HCT116 (cell line): ENCODE data around the gene TMCC1. TPM values are rescaled to one million over a fixed set of nuclear protein-coding genes. Genes with fewer than 3 reads are reported as not detected.

Source experiments
- ATAC-seq: fragments of 200-7000 bp; cut with Tn5 transposase; 2 replicates; pipeline ENCODE4 v1.9.1; 2020; ENCODE audit warnings: mild to moderate bottlenecking, moderate library complexity
- BruUV-seq: library from RNA; stranded (reverse); fragments of 400-500 nt; replicated peaks from 2 replicates; lab custom pipeline; 2021; lab: Mats Ljungman, UMichigan
- CTCF ChIA-PET: fragments of 300-600 bp; sonication (Branson Sonifier 250); formaldehyde crosslinking; loops from one replicate; lab custom pipeline; 2021; ENCODE audit warnings: antibody characterized with exemption; lab: Charles Lee
- POLR2A ChIA-PET: fragments of 300-600, 350-600 bp; sonication (Branson Sonifier 250); formaldehyde crosslinking; loops from one replicate; lab custom pipeline; 2021; ENCODE audit warnings: antibody characterized with exemption; lab: Charles Lee
- RAD21 ChIA-PET, 2 experiments: fragments of 300-600 bp; sonication (Branson Sonifier 250); formaldehyde crosslinking; loops; one replicate each; lab custom pipeline; 2023; ENCODE audit warnings: low total read pairs in 2 of 2; ENCODE audit not compliant: uncharacterized antibody in 2 of 2, unreplicated experiment in 2 of 2, low non-redundant PET in 1 of 2; lab: Charles Lee
- DNase-seq: peaks from one replicate; pipeline ENCODE4 v3.0.0-alpha.2; 2010; ENCODE audit warnings: low read depth, low spot score
- H2AFZ ChIP-seq: fragments of 200-600 bp; shearing (Covaris generic), sonication (generic); 2 replicates; pipeline ENCODE4 v1.6.1; 2017; ENCODE audit warnings: low read depth, mixed run types, mixed read lengths, antibody characterized with exemption, low read length; ENCODE audit not compliant: poor library complexity, severe bottlenecking
- H3K27ac ChIP-seq: 2 replicates; pipeline ENCODE4 v1.5.1; 2012; ENCODE audit warnings: low read depth, low read length
- H3K27me3 ChIP-seq: fragments of 200-600 bp; sonication (generic); 2 replicates; pipeline ENCODE4 v1.6.1; 2016; ENCODE audit warnings: mixed run types, low read length, mixed read lengths; ENCODE audit not compliant: insufficient read depth
- H3K36me3 ChIP-seq, 2 experiments: fragments of 200-500 bp in 1 of 2; fragments of 200-600 bp in 1 of 2; sonication (Bioruptor generic) in 1 of 2; sonication (generic) in 1 of 2; 2 replicates each; pipeline versions ENCODE4 v1.5.1 to v1.6.1; 2014 to 2016; ENCODE audit warnings: low read length in 2 of 2, inconsistent platforms in 1 of 2, mixed read lengths in 1 of 2, mixed run types in 1 of 2; ENCODE audit not compliant: insufficient read depth in 2 of 2, control insufficient read depth in 1 of 2
- H3K4me1 ChIP-seq, 2 experiments: fragments of 200-600 bp in 1 of 2; sonication (generic) in 1 of 2; 2 replicates each; pipeline versions ENCODE4 v1.5.1 to v1.6.1; 2012 to 2017; ENCODE audit warnings: low read length in 2 of 2, inconsistent platforms in 1 of 2, mild to moderate bottlenecking in 1 of 2, mixed read lengths in 1 of 2, mixed run types in 1 of 2, moderate library complexity in 1 of 2; ENCODE audit not compliant: insufficient read depth in 2 of 2, control insufficient read depth in 1 of 2
- H3K4me2 ChIP-seq: fragments of 200-600 bp; sonication (generic); 2 replicates; pipeline ENCODE4 v1.6.1; 2017; ENCODE audit warnings: mixed run types, low read length, mixed read lengths
- H3K4me3 ChIP-seq, 2 experiments: fragments of 200-600 bp in 1 of 2; sonication (generic) in 1 of 2; replicated peaks in 1 of 2; 2 replicates each; pipeline ENCODE4 v1.5.1; 2011 to 2016; ENCODE audit warnings: low read length in 2 of 2, control low read depth in 1 of 2, low read depth in 1 of 2, mild to moderate bottlenecking in 1 of 2, mixed read lengths in 1 of 2, mixed run types in 1 of 2
- H3K79me2 ChIP-seq: fragments of 200-600 bp; sonication (generic); 2 replicates; pipeline ENCODE4 v1.6.1; 2017; ENCODE audit warnings: mild to moderate bottlenecking, mixed run types, low read length, moderate library complexity, mixed read lengths; ENCODE audit not compliant: insufficient read depth
- H3K9ac ChIP-seq: fragments of 200-600 bp; sonication (generic); 2 replicates; pipeline ENCODE4 v1.6.1; 2016; ENCODE audit warnings: low read length, mixed read lengths
- H3K9me2 ChIP-seq: fragments of 200-600 bp; sonication (generic), shearing (Covaris generic); 2 replicates; pipeline ENCODE4 v1.6.1; 2017; ENCODE audit warnings: mixed run types, mild to moderate bottlenecking, moderate library complexity; ENCODE audit not compliant: insufficient read depth
- H3K9me3 ChIP-seq, 2 experiments: fragments of 200-500 bp in 1 of 2; fragments of 200-600 bp in 1 of 2; sonication (Bioruptor generic) in 1 of 2; sonication (generic) in 1 of 2; 2 replicates each; pipeline ENCODE4 v1.6.1; 2014 to 2017; ENCODE audit warnings: low read length in 2 of 2, mixed read lengths in 2 of 2, inconsistent platforms in 1 of 2, low read depth in 1 of 2, mild to moderate bottlenecking in 1 of 2, mixed run types in 1 of 2, moderate library complexity in 1 of 2; ENCODE audit not compliant: control insufficient read depth in 1 of 2, insufficient read depth in 1 of 2
- H4K20me1 ChIP-seq: fragments of 200-600 bp; sonication (generic), shearing (Covaris generic); 2 replicates; pipeline ENCODE4 v1.6.1; 2017; ENCODE audit warnings: mixed run types, mild to moderate bottlenecking, moderate library complexity; ENCODE audit not compliant: insufficient read depth
- CBX3 ChIP-seq: IDR thresholded peaks from 2 replicates; pipeline ENCODE4 v1.6.1; 2012; ENCODE audit warnings: low read depth
- EGR1 ChIP-seq: IDR thresholded peaks from 2 replicates; pipeline ENCODE4 v1.6.1; 2012; ENCODE audit warnings: low read depth
- ELF1 ChIP-seq: IDR thresholded peaks from 2 replicates; pipeline ENCODE4 v1.6.1; 2012; ENCODE audit warnings: low read depth, borderline replicate concordance
- EZH2 ChIP-seq: fragments of 200-600 bp; sonication (generic); IDR thresholded peaks from 2 replicates; pipeline ENCODE4 v1.6.1; 2017; ENCODE audit warnings: antibody characterized with exemption, mixed run types
- EZH2phosphoT487 ChIP-seq: fragments of 200-600 bp; IDR thresholded peaks from 2 replicates; pipeline ENCODE4 v1.6.1; 2018; ENCODE audit warnings: antibody characterized with exemption, borderline replicate concordance
- FOSL1 ChIP-seq: IDR thresholded peaks from 2 replicates; pipeline ENCODE4 v1.6.1; 2012; ENCODE audit warnings: low read depth
- POLR2AphosphoS5 ChIP-seq: IDR thresholded peaks from 2 replicates; pipeline ENCODE4 v1.6.1; 2011; ENCODE audit warnings: mild to moderate bottlenecking, low read depth, low read length, moderate library complexity
- SIN3A ChIP-seq: IDR thresholded peaks from 2 replicates; pipeline ENCODE4 v1.6.1; 2012; ENCODE audit warnings: low read depth
- TCF7L2 ChIP-seq: IDR thresholded peaks from 2 replicates; pipeline ENCODE4 v1.7.0; 2011; ENCODE audit warnings: borderline replicate concordance, inconsistent platforms; ENCODE audit not compliant: insufficient read depth, insufficient read length; ENCODE audit errors: extremely low read depth
- intact Hi-C: fragments of 100-400 bp; cut with micrococcal nuclease; formaldehyde crosslinking; loops from 2 replicates; pipeline ENCODE4 v1.10.0; 2022
- total RNA-seq: library from RNA; stranded (reverse); gene quantifications from one replicate; pipeline ENCODE4 v1.2.1, GENCODE V29; 2021; ENCODE audit not compliant: unreplicated experiment
- TF ChIP-seq, protein P1 (sequence below), 3 experiments: fragments of 200-600 bp in 1 of 3; sonication (generic) in 1 of 3; IDR thresholded peaks in 2 of 3; conservative IDR thresholded peaks in 1 of 3; 2 replicates each; pipeline ENCODE4 v1.5.1; 2012 to 2017; ENCODE audit warnings: low read depth in 2 of 3, low read length in 2 of 3, antibody characterized with exemption in 1 of 3, borderline replicate concordance in 1 of 3, control low read depth in 1 of 3, mild to moderate bottlenecking in 1 of 3, mixed read lengths in 1 of 3, mixed run types in 1 of 3, moderate library complexity in 1 of 3; ENCODE audit not compliant: insufficient read depth in 1 of 3
- TF ChIP-seq, protein P2 (sequence below): IDR thresholded peaks from 2 replicates; pipeline ENCODE4 v1.6.1; 2012
- TF ChIP-seq, protein P3 (sequence below): IDR thresholded peaks from 2 replicates; pipeline ENCODE4 v1.6.1; 2012
- TF ChIP-seq, protein P4 (sequence below): IDR thresholded peaks from 2 replicates; pipeline ENCODE4 v1.6.1; 2012; ENCODE audit warnings: low read depth

The TMCC1 gene
- total RNA-seq, 1 experiment from 2014 or later = 32.5 TPM

DNA sequence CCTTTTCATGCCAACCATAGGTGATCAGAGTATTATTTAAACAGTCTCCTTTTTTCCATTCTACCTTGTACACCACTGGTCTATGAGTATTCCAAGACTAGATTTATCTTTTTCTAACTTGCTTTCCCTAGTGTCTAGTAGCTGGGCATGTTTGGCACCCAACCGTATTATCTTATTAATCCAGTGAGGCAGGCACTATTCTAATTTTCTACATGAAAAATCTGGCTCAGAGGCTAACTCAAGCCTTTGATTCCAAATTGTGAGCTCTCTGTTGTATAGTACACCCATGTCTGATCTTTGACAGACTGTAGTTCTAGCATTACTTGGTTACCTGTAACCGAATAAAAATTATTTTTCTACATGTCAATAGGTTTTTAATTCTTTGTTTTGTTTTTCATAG is 210.3 kb downstream of the TMCC1 start:
- CTCF ChIA-PET = no interaction called here
- Histone ChIP-seq H3K27me3 (no peaks in the 10 kb centered on the region), H4K20me1 (no peaks in the 10 kb centered on the region), H3K36me3 (no peaks in the 10 kb centered on the region), H3K4me1 (peaks cover 0 to 13% of the 10 kb centered on the region in 2 experiments; a peak in 2 of 4 replicates), H3K79me2 (no peaks in the 10 kb centered on the region), H3K27ac (no peak overlapping the region), H3K9ac (no peak overlapping the region), H3K9me2 (no peaks in the 10 kb centered on the region), H2AFZ (no peak overlapping the region), H3K9me3 (no peaks in the 10 kb centered on the region), H3K4me3 (no peak overlapping the region), H3K4me2 (no peak overlapping the region)
- TF ChIP-seq POLR2AphosphoS5 (no peak), EZH2phosphoT487 (no peak), SIN3A (no peak), TCF7L2 (no peak), EGR1 (no peak), CBX3 (no peak), ELF1 (no peak), EZH2 (no peak), FOSL1 (no peak)
- TF ChIP-seq, protein P1, sequence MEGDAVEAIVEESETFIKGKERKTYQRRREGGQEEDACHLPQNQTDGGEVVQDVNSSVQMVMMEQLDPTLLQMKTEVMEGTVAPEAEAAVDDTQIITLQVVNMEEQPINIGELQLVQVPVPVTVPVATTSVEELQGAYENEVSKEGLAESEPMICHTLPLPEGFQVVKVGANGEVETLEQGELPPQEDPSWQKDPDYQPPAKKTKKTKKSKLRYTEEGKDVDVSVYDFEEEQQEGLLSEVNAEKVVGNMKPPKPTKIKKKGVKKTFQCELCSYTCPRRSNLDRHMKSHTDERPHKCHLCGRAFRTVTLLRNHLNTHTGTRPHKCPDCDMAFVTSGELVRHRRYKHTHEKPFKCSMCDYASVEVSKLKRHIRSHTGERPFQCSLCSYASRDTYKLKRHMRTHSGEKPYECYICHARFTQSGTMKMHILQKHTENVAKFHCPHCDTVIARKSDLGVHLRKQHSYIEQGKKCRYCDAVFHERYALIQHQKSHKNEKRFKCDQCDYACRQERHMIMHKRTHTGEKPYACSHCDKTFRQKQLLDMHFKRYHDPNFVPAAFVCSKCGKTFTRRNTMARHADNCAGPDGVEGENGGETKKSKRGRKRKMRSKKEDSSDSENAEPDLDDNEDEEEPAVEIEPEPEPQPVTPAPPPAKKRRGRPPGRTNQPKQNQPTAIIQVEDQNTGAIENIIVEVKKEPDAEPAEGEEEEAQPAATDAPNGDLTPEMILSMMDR (IDR thresholded peaks at IDR 0.05 in 2 of 3, conservative IDR thresholded peaks at IDR 0.05 in 1 of 3; ENCODE audit: borderline replicate concordance in 1 of 3, insufficient read depth in 1 of 3, low read depth in 2 of 3, low read length in 2 of 3) = no peak
- TF ChIP-seq, protein P2, sequence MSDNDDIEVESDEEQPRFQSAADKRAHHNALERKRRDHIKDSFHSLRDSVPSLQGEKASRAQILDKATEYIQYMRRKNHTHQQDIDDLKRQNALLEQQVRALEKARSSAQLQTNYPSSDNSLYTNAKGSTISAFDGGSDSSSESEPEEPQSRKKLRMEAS = no peak
- TF ChIP-seq, protein P3, sequence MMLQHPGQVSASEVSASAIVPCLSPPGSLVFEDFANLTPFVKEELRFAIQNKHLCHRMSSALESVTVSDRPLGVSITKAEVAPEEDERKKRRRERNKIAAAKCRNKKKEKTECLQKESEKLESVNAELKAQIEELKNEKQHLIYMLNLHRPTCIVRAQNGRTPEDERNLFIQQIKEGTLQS = no peak
- TF ChIP-seq, protein P4, sequence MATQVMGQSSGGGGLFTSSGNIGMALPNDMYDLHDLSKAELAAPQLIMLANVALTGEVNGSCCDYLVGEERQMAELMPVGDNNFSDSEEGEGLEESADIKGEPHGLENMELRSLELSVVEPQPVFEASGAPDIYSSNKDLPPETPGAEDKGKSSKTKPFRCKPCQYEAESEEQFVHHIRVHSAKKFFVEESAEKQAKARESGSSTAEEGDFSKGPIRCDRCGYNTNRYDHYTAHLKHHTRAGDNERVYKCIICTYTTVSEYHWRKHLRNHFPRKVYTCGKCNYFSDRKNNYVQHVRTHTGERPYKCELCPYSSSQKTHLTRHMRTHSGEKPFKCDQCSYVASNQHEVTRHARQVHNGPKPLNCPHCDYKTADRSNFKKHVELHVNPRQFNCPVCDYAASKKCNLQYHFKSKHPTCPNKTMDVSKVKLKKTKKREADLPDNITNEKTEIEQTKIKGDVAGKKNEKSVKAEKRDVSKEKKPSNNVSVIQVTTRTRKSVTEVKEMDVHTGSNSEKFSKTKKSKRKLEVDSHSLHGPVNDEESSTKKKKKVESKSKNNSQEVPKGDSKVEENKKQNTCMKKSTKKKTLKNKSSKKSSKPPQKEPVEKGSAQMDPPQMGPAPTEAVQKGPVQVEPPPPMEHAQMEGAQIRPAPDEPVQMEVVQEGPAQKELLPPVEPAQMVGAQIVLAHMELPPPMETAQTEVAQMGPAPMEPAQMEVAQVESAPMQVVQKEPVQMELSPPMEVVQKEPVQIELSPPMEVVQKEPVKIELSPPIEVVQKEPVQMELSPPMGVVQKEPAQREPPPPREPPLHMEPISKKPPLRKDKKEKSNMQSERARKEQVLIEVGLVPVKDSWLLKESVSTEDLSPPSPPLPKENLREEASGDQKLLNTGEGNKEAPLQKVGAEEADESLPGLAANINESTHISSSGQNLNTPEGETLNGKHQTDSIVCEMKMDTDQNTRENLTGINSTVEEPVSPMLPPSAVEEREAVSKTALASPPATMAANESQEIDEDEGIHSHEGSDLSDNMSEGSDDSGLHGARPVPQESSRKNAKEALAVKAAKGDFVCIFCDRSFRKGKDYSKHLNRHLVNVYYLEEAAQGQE = no peak
- ATAC-seq (no peak), DNase-seq (no peak)
- RAD21 ChIA-PET = no interaction called here
- POLR2A ChIA-PET = no interaction called here
- intact Hi-C loops = no loop called here
- BruUV-seq = no TSS peak
